KMS-11 (cell line): ENCODE data around the gene COL6A2.

Experiments
- H2AFZ ChIP-seq: fragments of 200-600 bp; sonication (generic); 2 replicates; pipeline ENCODE4 v1.6.1; 2016; ENCODE audit warnings: antibody characterized with exemption, mixed run types, low read depth
- H3K27ac ChIP-seq: fragments of 200-600 bp; sonication (generic); 2 replicates; pipeline ENCODE4 v1.6.1; 2016; ENCODE audit warnings: mild to moderate bottlenecking, mixed run types
- H3K27me3 ChIP-seq: fragments of 200-600 bp; sonication (generic); 2 replicates; pipeline ENCODE4 v1.6.1; 2017; ENCODE audit warnings: mild to moderate bottlenecking, low read depth, mixed run types, moderate library complexity; ENCODE audit not compliant: insufficient read depth
- H3K36me3 ChIP-seq: fragments of 200-600 bp; sonication (generic); 2 replicates; pipeline ENCODE4 v1.6.1; 2017; ENCODE audit warnings: mild to moderate bottlenecking, mixed run types; ENCODE audit not compliant: insufficient read depth
- H3K4me1 ChIP-seq: fragments of 200-600 bp; sonication (generic); 2 replicates; pipeline ENCODE4 v1.6.1; 2016; ENCODE audit warnings: mild to moderate bottlenecking, low read depth, mixed run types; ENCODE audit not compliant: poor library complexity, severe bottlenecking
- H3K4me2 ChIP-seq: fragments of 200-600 bp; sonication (generic); 2 replicates; pipeline ENCODE4 v1.7.0; 2016; ENCODE audit warnings: mild to moderate bottlenecking, mixed run types
- H3K4me3 ChIP-seq: fragments of 200-600 bp; sonication (generic); IDR thresholded peaks from 2 replicates; pipeline ENCODE4 v1.6.1; 2017; ENCODE audit warnings: low read depth, low read length, mixed read lengths; ENCODE audit not compliant: insufficient read depth
- H3K79me2 ChIP-seq: fragments of 200-600 bp; sonication (generic); 2 replicates; pipeline ENCODE4 v1.6.1; 2016; ENCODE audit warnings: low read depth, mixed run types; ENCODE audit not compliant: insufficient read depth
- H3K9ac ChIP-seq: fragments of 200-600 bp; sonication (generic); 2 replicates; pipeline ENCODE4 v1.6.1; 2016; ENCODE audit warnings: mild to moderate bottlenecking, mixed run types
- H4K20me1 ChIP-seq: fragments of 200-600 bp; sonication (generic); 2 replicates; pipeline ENCODE4 v1.6.1; 2016; ENCODE audit warnings: mild to moderate bottlenecking, mixed run types; ENCODE audit not compliant: insufficient read depth
- TF ChIP-seq, protein P1 (sequence below): fragments of 200-600 bp; sonication (generic); conservative IDR thresholded peaks from 2 replicates; pipeline ENCODE4 v1.6.1; 2017; ENCODE audit warnings: low read depth, mild to moderate bottlenecking, antibody characterized with exemption, low read length, moderate library complexity, mixed read lengths

The COL6A2 gene

DNA sequence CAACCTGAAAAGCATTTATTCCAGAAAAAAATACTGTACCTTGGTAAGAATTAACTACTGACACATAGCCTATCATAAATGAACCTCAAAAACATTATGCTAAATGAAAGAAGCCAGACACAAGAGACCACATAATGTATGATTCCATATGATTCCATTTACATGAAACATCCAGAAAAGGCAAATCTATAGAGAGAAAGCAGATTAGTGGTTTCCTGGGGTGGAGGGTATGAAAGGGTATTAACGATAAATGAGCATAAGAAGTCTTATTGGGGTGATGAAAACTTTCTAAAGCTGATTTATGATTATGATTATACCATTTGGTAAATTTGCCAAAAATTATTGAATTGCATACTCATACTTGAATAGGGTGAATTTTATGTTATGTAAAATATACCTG lies 10.3 kb upstream of the COL6A2 start:
- TF ChIP-seq, protein P1, sequence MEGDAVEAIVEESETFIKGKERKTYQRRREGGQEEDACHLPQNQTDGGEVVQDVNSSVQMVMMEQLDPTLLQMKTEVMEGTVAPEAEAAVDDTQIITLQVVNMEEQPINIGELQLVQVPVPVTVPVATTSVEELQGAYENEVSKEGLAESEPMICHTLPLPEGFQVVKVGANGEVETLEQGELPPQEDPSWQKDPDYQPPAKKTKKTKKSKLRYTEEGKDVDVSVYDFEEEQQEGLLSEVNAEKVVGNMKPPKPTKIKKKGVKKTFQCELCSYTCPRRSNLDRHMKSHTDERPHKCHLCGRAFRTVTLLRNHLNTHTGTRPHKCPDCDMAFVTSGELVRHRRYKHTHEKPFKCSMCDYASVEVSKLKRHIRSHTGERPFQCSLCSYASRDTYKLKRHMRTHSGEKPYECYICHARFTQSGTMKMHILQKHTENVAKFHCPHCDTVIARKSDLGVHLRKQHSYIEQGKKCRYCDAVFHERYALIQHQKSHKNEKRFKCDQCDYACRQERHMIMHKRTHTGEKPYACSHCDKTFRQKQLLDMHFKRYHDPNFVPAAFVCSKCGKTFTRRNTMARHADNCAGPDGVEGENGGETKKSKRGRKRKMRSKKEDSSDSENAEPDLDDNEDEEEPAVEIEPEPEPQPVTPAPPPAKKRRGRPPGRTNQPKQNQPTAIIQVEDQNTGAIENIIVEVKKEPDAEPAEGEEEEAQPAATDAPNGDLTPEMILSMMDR: no peak
- Histone ChIP-seq H3K79me2 (no peaks in the 10 kb centered on the region), H3K4me2 (no peak overlapping the region)

DNA sequence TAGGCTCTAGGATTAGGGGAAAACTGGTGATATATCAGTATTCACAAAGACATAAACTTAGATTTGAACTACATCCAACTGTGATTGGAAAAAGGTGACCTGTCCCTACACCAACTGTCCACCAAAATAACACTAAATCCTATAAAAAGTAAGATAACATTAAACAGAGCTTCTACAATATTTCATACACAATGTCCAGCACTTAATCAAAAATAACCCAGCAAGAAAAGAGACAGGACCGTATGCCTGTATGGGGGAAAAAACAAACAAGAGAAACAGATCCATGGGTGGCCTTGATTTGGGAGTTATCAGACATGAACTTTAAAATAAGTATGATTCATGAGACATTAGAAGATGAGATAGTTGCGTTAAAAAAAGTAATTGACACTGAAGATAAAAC lies 9.7 kb upstream of the COL6A2 start:
- no peak overlapping the region for H3K9ac ChIP-seq
- no peaks in the 10 kb centered on the region for H3K4me1 ChIP-seq
- H3K4me2 ChIP-seq: no peak overlapping the region
- peaks cover 30% of the 10 kb centered on the region; the same call in 1 of the 2 replicates for H3K27me3 ChIP-seq
- no peaks in the 10 kb centered on the region for H3K36me3 ChIP-seq
- H4K20me1 ChIP-seq: no peaks in the 10 kb centered on the region
- H3K79me2 ChIP-seq: no peaks in the 10 kb centered on the region
- no peak overlapping the region for H3K4me3 ChIP-seq
- TF ChIP-seq, protein P1: no peak
- no peak overlapping the region for H3K27ac ChIP-seq
- no peak overlapping the region for H2AFZ ChIP-seq

More for the DNA sequence above, 10.3 kb upstream of the COL6A2 start:
- Histone ChIP-seq H2AFZ (no peak overlapping the region), H3K4me1 (no peaks in the 10 kb centered on the region), H3K36me3 (no peaks in the 10 kb centered on the region), H3K27me3 (peaks cover 25% of the 10 kb centered on the region; the same call in 1 of the 2 replicates), H4K20me1 (no peaks in the 10 kb centered on the region), H3K4me3 (no peak overlapping the region), H3K27ac (no peak overlapping the region), H3K9ac (no peak overlapping the region)

DNA sequence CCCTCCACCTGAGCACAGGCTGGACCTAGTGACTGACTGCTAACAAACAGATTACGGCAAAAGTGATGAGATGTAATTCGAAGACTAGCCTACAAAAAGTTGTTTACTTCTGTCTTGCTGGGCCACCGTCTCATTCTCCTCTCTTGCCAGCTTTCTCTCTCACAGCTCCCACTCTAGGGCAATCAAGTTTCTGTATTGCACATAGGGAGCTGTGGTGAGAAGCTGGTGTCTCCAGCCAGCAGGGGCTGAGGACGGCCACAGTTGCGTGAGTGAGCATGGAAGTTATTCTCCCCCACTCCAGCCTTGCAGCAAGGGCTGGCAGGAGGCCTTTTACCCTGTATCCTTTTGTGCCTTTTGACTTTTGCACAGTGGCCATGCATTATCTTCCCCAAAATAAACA lies 8.6 kb upstream of the COL6A2 start:
- Histone ChIP-seq H3K79me2 (no peaks in the 10 kb centered on the region), H3K4me1 (no peaks in the 10 kb centered on the region), H3K36me3 (no peaks in the 10 kb centered on the region), H3K9ac (no peak overlapping the region), H3K27me3 (peaks cover 29% of the 10 kb centered on the region; the same call in 1 of the 2 replicates), H3K27ac (no peak overlapping the region), H2AFZ (no peak overlapping the region), H3K4me2 (no peak overlapping the region), H3K4me3 (no peak overlapping the region), H4K20me1 (no peaks in the 10 kb centered on the region)
- TF ChIP-seq, protein P1: no peak

DNA sequence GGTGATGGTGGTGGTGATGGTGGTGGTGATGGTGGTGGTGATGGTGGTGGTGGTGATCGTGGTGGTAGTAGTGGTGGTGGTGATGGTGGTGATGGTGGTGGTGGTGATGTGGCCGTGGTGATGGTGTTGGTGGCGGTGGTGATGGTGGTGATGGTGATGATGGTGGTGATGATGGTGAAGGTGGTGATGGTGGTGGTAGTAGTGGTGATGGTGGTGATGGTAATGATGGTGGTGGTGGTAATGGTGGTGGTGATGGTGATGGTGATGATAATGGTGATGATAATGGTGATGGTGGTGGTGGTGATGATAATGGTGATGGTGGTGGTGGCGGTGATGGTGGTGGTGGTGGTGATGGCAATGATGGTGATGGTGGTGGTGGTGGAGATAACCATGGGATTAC lies 6.8 kb upstream of the COL6A2 start:
- Histone ChIP-seq H3K9ac (no peak overlapping the region), H3K36me3 (no peaks in the 10 kb centered on the region), H2AFZ (no peak overlapping the region), H3K79me2 (no peaks in the 10 kb centered on the region), H3K4me2 (no peak overlapping the region), H3K4me1 (no peaks in the 10 kb centered on the region), H3K27me3 (peaks cover 37% of the 10 kb centered on the region; the same call in 1 of the 2 replicates), H3K27ac (no peak overlapping the region), H3K4me3 (no peak overlapping the region), H4K20me1 (no peaks in the 10 kb centered on the region)
- TF ChIP-seq, protein P1: no peak

DNA sequence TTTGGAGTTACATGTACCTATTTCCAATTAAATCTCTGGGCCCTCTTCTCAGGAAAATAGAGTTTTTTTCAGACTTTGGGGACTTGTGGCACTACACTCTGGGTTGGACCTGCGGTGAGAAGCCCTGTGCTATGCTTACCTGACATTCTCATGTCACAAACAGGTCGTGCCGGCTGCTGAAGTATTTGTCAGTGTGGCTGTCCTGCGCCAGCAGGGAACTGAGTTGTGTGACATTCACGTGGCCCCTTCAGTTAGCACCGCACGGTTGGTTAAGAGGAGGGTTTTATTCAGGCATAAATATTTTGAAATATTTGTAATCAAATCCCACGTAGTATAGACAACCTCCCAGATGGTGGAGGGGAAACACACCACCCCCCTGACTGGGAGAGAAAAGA lies 6.3 kb upstream of the COL6A2 start:
- no peak overlapping the region for H3K4me2 ChIP-seq
- H4K20me1 ChIP-seq: no peaks in the 10 kb centered on the region
- peaks cover 37% of the 10 kb centered on the region; the same call in 1 of the 2 replicates for H3K27me3 ChIP-seq
- no peaks in the 10 kb centered on the region for H3K36me3 ChIP-seq
- H3K27ac ChIP-seq: no peak overlapping the region
- H2AFZ ChIP-seq: no peak overlapping the region
- H3K4me3 ChIP-seq: no peak overlapping the region
- H3K79me2 ChIP-seq: no peaks in the 10 kb centered on the region
- no peaks in the 10 kb centered on the region for H3K4me1 ChIP-seq
- TF ChIP-seq, protein P1: no peak
- H3K9ac ChIP-seq: no peak overlapping the region
